ENCODE data around the gene NRSN2.

NRSN2 gene

GRCh38 chr20:353166-353565 is 6.3 kb downstream of the NRSN2 start:
- in situ Hi-C loops (cut with MboI; ENCODE audit: low sequenced_read_pairs): loop anchor here (10.0 kb wide), 1 partner anchor 392 kb away; no protein-coding TSS in a partner anchor

- in situ Hi-C loops (cut with MboI; ENCODE audit: low sequenced_read_pairs): loop anchor here (10.0 kb wide), 1 partner anchor 390 kb away; no protein-coding TSS in a partner anchor
Measured at GRCh38 chr20:354298-354977, 7.5 kb downstream of the NRSN2 start.

GRCh38 chr20:356154-356553 is 9.2 kb downstream of the NRSN2 start:
- in situ Hi-C loops (cut with MboI; ENCODE audit: low sequenced_read_pairs): loop anchor here (5.0 to 10.0 kb wide), 2 partner anchors 116 to 389 kb away; no protein-coding TSS in a partner anchor

- in situ Hi-C loops (cut with MboI; ENCODE audit: low sequenced_read_pairs): loop anchor here (5.0 to 10.0 kb wide), 2 partner anchors 116 to 388 kb away; no protein-coding TSS in a partner anchor
Measured at GRCh38 chr20:356745-357144, 9.8 kb downstream of the NRSN2 start.

DNA sequence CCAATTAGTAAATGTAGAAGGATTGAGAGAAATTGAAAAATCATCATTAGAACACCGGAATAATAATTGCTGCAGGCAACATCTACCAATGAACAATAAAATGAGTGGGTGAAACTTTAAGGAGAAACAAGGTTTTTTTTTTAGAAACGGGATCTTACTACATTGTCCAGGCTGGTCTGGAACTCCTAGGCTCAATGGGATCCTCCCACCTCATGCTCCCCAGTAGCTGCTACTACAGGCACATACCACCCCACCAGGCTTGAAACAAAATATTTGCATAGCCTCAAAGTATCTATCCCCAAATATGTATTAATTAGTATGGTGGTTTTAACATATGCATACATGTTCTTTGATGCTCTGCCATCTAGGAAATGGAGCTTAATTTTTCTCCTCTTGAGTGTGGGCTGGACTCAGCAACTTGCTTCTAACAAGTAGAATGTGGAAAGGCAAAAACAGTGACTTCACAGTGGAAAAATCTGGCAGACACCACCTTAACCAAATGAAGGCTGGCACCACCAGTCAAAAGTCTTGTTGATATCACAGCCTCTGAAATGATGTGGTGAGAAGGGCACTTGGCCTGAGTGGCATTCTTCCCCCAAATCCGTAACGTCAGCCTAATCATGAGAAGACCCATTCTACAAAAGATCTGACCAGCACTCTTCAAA is 12.1 kb downstream of the NRSN2 start:
- in situ Hi-C loops (cut with MboI; ENCODE audit: low sequenced_read_pairs): loop anchor here (5.0 to 10.0 kb wide), 2 partner anchors 113 to 386 kb away; no protein-coding TSS in a partner anchor

DNA sequence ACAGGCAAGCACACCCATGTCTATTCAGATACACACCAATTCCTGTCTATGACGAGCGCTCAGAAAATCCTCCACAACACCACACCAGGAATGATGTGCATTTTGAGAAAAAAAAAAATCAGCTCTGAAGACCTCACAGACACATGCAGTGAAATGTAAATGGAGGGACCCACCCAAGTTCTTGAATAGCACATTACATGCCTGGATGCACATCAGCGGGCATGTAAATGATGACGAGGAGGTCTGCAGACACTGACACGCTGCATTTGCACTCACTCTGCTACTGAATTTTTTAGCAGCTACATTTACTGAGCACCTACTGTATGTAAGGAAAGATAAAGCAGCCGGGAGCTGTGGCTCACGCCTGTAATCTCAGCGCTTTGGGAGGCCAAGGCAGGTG is 14.7 kb downstream of the NRSN2 start:
- in situ Hi-C loops (cut with MboI; ENCODE audit: low sequenced_read_pairs): no loop called here

DNA sequence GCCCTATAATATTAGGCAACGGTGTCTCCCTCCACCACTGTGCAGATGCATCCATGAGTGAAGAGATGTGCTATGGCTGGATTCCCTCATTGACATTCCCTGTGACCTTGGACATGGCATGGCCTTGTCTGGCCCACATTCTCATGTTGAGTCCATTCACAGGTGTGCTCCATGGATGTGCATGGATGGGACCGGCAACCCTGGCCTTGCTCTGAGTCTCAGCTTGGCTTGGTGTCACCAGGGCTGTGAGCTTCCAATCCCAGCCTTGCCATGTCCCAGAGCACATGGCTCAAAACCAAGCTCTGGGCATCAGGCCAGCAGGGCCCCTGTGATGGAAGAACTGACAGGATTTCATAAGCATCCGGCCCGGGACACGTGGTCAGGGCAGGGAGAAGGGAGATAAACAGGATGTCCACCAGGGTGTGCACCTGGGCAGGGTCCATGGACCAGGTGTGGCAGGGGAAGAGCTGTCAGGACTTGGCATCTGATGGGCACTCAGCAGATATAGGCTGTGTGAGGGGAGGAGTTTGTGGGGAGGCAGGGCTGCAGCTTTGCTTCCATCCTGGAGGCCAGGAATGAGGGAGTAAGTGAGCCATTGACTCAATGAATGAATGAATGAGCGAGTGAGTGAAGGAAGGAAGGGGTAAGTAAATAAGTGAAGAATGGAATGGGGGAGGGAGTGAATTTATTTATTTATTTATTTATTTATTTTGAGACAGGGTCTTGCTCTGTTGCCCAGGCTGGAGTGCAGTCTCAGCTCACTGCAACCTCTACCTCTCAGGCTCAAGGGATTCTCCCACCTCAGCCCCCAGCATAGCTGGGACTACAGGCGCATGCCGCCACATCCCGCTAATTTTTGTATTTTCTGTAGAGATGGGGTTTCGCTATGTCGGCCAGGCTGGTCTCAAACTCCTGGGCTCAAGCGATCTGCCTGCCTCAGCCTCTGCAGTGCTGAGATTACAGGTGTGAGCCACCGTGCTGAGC is 15.7 kb downstream of the NRSN2 start:
- in situ Hi-C loops (cut with MboI; ENCODE audit: low sequenced_read_pairs): no loop called here

DNA sequence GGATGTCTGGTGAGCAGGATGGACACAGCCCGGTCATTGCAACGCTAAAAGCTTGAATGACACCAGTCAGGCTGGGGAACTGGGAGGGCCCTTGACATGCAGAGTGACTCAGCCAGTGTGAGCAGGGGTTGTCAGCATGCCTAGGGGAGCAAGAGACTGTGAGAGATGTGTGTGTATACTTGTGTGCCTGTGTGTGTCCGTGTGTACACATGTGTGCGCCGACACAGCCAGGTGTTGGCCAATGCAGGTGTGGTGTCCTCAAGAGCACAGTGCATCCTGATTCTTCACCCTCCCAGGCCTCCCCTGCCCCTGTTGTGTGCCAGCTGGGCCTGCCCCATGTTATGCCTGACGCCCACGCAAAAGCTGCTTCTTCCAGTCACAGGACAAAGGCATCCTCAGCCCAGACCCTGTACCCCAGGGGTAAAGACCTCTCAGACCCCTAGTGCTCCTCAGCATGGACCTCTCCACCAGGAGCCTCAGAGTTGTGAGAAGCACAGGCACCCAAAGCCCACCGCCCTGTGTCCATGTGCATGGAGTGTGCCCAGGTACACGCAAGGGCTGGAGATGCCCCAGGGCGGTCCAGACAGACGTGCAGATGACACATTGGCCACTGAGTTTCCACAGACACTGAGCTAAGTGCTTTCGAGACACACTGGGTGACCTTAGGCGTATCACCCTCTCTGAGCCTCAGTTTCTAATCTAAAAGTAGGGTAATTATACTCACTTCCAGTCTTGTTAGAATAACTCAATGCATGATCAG is 16.6 kb downstream of the NRSN2 start:
- in situ Hi-C loops (cut with MboI; ENCODE audit: low sequenced_read_pairs): no loop called here

- in situ Hi-C loops (cut with MboI; ENCODE audit: low sequenced_read_pairs): no loop called here
Measured at GRCh38 chr20:364905-365794, 18.2 kb downstream of the NRSN2 start.

GRCh38 chr20:366041-366718 is 19.3 kb downstream of the NRSN2 start:
- in situ Hi-C loops (cut with MboI; ENCODE audit: low sequenced_read_pairs): no loop called here

DNA sequence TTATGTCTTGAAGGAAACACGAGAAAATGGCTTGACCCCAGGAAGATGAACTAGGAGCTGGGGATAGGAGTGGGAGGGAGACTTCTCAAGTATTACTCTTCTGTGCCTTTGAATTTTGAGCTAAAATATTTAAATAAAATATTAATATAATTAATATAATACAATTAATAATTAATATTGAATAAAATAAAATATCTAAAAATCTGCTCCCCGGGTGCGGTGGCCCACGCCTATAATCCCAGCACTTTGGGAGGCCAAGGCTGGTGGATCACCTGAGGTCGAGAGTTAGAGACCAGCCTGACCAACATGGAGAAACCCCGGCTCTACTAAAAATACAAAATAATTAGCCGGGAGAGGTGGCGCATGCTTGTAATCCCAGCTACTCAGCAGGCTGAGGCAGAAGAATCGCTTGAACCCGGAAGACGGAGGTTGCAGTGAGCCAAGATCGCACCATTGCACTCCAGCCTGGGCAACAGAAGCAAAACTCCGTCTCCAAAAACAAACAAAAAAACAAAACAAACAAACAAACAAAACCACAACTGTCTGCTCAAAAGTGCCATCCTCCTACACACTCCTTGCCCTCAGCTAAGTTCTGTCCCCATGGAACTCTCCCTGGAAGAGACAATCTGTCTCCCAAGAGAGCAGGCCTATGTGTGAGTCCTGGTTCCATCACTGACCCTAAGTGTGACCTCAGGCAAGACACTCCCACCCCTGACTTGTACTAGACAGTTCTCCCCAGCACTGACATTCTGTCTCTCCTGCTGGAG is 20.0 kb downstream of the NRSN2 start:
- in situ Hi-C loops (cut with MboI; ENCODE audit: low sequenced_read_pairs): no loop called here

DNA sequence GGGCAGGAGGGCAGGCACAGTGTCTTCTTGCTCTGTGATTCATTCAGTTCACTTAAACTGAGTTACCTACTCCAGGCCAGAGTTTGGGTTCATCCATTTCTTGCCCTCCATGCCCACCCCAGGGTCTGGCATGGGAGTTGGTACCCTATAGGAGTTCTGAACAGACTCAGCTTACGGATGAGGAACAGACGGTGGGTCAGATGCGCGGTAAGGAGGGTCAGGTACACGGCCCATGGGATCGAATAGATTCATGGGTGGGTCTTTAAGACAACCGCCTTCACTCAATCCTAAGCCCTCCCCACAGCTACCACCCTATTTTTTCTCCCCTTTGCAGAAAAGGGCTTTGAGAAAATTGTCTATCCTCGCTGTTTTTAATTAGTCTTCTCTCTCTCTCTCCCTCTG is 20.6 kb downstream of the NRSN2 start:
- in situ Hi-C loops (cut with MboI; ENCODE audit: low sequenced_read_pairs): no loop called here

GRCh38 chr20:368915-369314 is 22.0 kb downstream of the NRSN2 start:
- in situ Hi-C loops (cut with MboI; ENCODE audit: low sequenced_read_pairs): no loop called here

- in situ Hi-C loops (cut with MboI; ENCODE audit: low sequenced_read_pairs): no loop called here
Measured at GRCh38 chr20:370151-370600, 23.3 kb downstream of the NRSN2 start.

DNA sequence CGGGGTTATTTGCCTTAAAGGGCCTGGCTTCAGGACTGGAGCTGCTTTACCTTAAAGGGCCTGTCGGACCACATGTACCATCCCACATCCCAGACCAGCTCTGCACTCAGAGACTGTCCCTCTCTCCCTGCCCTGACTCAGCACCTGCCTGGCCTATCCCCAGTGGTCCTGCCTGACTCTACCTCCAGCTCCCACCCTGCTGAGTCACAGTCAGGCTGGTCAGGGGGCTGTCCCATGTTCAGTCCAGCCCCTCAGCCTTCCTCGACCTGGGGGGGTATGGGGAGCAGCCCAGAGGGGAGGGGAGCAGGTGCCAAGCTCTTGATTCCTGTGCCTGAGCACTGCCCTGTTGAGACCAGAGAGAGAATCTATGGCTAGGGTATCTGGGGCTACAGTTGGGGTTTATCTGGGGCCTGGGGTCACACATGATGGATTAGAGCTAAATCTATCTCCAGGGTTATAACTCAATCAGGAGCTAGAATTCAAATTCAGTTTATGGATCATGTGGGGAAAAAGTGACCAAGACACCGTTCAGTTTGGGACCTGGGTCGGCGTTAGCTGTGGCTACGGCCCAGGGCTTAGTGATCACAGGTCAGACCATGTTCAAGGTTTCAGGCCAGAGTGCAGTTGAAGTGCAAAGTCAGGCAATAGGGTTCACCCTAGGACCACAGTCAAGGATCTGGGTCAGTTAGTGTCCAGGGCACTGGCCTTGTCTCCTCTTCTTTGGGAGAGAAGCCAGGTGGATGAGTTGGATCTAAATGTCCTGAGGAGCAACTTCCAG is 24.3 kb downstream of the NRSN2 start:
- in situ Hi-C loops (cut with MboI; ENCODE audit: low sequenced_read_pairs): no loop called here

DNA sequence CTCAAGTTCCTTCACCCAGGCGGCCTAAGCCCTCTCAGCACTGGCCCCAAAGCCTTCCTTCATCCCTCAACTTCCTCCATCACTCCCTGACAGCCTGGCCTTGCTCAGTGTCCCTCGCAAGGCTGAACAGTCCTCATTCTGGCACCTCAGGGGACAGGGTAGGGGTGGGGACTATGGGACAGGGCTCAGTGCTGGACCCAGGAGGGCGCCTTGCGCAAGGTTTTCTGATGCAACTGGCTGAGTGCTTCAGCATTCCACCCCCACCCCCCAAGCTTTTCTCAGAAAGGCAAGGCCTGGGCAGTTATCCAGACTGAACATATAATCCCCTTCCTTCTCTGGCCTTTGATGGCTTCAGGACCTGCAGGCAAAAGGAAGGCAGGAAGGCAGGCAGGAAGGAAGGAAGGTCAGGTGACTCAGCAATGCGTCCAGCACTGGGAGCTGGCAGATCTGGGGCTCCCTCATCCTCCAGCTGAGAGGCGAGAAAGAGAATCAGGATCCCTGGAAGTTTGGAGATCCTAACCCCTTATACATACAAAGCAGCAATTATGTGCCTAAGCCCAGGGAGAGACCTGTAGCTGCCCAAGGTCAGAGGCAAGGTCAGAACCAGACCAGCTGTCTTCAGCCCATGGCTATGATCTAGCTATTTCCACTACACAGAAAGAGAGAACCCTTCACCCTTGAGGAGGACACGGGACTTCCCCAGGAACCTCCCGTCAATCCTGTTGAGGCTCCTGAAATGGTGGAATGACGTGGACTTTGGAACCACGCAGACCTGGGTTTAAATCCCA is 25.0 kb downstream of the NRSN2 start:
- in situ Hi-C loops (cut with MboI; ENCODE audit: low sequenced_read_pairs): no loop called here

Data from HL-60/S4 treated with retinoic acid at 250 ng/mL for 4 days and 3 days (cell line).